Endodermal cell (in vitro differentiated cells): ENCODE results near the gene SS18L1. TPM values are rescaled to one million over a fixed set of nuclear protein-coding genes. Genes with fewer than 3 reads are reported as not detected.

Experiments
- DNase-seq: peaks from one replicate; pipeline ENCODE4 v3.0.0-alpha.2; 2017
- H3K27ac ChIP-seq: 2 replicates; pipeline ENCODE4 v1.5.1; 2013; ENCODE audit warnings: mild to moderate bottlenecking, low read depth, low read length, moderate library complexity
- H3K27me3 ChIP-seq: 2 replicates; pipeline ENCODE4 v1.6.1; 2013; ENCODE audit warnings: mild to moderate bottlenecking, low read length, moderate library complexity; ENCODE audit not compliant: insufficient read depth, control insufficient read depth, poor library complexity, severe bottlenecking
- H3K36me3 ChIP-seq: 2 replicates; pipeline ENCODE4 v1.7.0; 2013; ENCODE audit warnings: mild to moderate bottlenecking, low read length, moderate library complexity; ENCODE audit not compliant: control insufficient read depth, insufficient read depth
- H3K4me1 ChIP-seq: one replicate; pipeline ENCODE4 v1.7.0; 2013; ENCODE audit warnings: low read length; ENCODE audit not compliant: control insufficient read depth, insufficient read depth
- H3K4me3 ChIP-seq: 2 replicates; pipeline ENCODE4 v1.5.1; 2013; ENCODE audit warnings: mild to moderate bottlenecking, low read length, moderate library complexity
- H3K9ac ChIP-seq: 2 replicates; pipeline ENCODE4 v1.6.1; 2013; ENCODE audit warnings: mild to moderate bottlenecking, low read length, moderate library complexity; ENCODE audit not compliant: poor library complexity, severe bottlenecking; ENCODE audit errors: extremely low read depth
- H3K9me3 ChIP-seq: 2 replicates; pipeline ENCODE4 v1.6.1; 2013; ENCODE audit warnings: mild to moderate bottlenecking, low read length, moderate library complexity; ENCODE audit not compliant: control insufficient read depth
- H3K27ac Mint-ChIP-seq: 2 replicates; pipeline ENCODE4 v1.8.0; 2020; ENCODE audit warnings: mixed read lengths
- H3K27me3 Mint-ChIP-seq: 2 replicates; pipeline ENCODE4 v1.8.0; 2021; ENCODE audit warnings: mild to moderate bottlenecking, mixed read lengths; ENCODE audit not compliant: insufficient read depth
- H3K36me3 Mint-ChIP-seq: 2 replicates; pipeline ENCODE4 v1.8.0; 2020; ENCODE audit warnings: low read depth, mixed read lengths
- H3K4me1 Mint-ChIP-seq: 2 replicates; pipeline ENCODE4 v1.8.0; 2020; ENCODE audit warnings: mixed read lengths
- H3K4me3 Mint-ChIP-seq: 2 replicates; pipeline ENCODE4 v1.8.0; 2020; ENCODE audit warnings: mild to moderate bottlenecking, moderate library complexity, mixed read lengths
- H3K9me3 Mint-ChIP-seq: 2 replicates; pipeline ENCODE4 v1.8.0; 2020; ENCODE audit warnings: mild to moderate bottlenecking, mixed read lengths
- CTCF ChIP-seq: fragments of 200-600 bp; sonication (generic); conservative IDR thresholded peaks from 2 replicates; pipeline ENCODE4 v1.5.0; 2021; ENCODE audit warnings: antibody characterized with exemption, mild to moderate bottlenecking
- WGBS, 2 experiments: methylation state at CpG; one replicate each; pipeline versions ENCODE4 v1.1.5 to v1.1.7; 2013; ENCODE audit warnings: missing lambda C conversion rate in 2 of 2, mixed read lengths in 1 of 2; ENCODE audit not compliant: insufficient coverage in 1 of 2, insufficient read length in 1 of 2; 5-methylcytosine and 5-hydroxymethylcytosine counted together
- total RNA-seq, 2 donors: library from RNA; stranded (reverse); fragmentation: NEBNext Ultra II Directional in 1 of 2; extraction: Animal tissue kit (Norgen Biotek cat#: 25700) in 1 of 2; gene quantifications; 2 replicates in 1 of 2; 3 replicates in 1 of 2; pipeline ENCODE4 v1.2.1, GENCODE V29; 2021

The SS18L1 gene
- total RNA-seq, 2 donors from 2014 or later, result 23.2 to 28.8 TPM

DNA sequence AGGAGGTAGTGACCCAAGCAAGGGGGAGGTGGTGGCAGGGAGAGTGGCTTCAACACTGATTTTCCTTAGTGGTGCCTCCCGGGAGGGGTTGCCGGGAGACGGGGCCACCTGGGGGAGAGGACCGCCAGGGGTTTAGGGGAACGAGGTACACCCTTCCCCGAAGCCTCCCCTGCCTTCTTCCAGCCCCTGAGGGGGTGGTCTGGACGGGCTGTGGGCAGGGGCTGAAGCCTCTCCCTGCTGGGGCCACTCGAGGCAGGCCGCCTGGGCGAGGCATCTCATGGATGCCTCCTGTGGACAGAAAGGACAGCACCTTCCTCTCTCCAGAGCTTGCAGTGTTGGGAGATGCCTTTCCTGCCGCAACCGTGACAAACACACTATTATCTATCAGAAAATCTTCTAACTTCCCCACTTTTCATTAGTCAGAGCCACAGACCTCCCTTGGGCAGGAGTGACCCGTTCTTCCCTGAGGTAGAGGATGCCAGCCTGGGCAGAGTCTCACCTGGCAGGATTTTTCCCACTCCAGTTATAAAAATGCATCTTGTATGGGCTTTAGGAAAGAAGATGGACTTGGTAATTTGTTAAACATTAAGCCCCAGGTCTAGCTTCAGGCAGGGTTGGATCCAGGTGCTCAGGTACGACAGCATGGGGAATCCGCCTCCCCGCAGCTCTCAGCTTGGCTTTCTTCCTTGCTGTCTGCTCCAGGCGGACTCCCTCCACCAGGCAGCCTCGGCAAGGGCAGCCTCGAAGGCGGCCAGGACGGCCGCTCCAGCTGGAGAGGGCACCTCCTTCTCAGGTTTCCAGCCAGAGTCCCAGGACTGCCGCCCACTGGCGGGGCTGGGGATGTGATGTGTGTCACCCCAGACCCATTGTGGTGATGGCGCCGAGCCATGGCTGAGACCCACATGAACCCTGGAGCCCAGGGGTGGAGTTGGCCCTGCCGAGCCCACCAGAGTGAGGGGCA is 65.5 kb downstream of the SS18L1 start:
- Mint-ChIP-seq H3K27ac (no peak overlapping the region), H3K4me1 (no peaks in the 10 kb centered on the region), H3K4me3 (no peak overlapping the region), H3K36me3 (no peaks in the 10 kb centered on the region), H3K27me3 (peaks cover 2% of the 10 kb centered on the region), H3K9me3 (no peaks in the 10 kb centered on the region)
- Histone ChIP-seq H3K36me3 (no peaks in the 10 kb centered on the region), H3K27me3 (peaks cover under 1% of the 10 kb centered on the region), H3K9ac (no peak overlapping the region), H3K27ac (no peak overlapping the region), H3K9me3 (no peaks in the 10 kb centered on the region), H3K4me1 (no peaks in the 10 kb centered on the region), H3K4me3 (no peak overlapping the region)
- peak; percentile 38 for TF ChIP-seq CTCF
- 62 to 81% methylated on average over 17 to 26 of the region's 27 CpGs for WGBS, 2 experiments
- DNase-seq, result peak; percentile 83

DNA sequence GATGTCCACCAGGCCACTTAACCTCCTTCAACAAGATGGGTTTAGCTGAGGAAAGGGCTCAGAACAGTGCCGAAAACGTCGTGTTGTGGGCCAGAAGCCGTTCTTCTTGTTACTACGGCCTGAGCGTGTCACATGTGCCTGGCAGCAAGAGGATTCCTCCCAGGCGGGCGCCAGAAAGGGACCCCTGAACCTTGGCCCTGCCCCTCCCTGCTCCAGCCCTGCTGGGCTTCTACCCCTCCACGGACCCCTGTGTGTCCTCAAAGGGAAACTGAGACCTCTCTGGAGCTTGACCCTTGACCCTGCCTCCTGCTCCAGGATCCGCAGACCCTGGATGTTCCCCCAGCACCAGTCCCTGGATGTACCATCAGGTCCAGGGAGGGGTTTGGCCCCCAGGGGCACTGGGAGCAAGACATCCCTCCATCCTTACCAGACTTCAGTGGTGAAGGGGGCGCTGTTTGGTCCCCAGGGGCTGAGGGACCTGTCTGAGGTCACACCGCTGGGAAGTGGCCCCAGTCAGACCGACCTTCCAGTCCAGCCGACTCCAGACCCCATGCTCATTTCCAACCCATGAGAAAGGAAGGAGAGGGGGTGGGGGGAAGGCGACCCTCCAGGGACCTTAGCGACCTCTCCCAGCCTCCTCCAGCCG is 66.4 kb downstream of the SS18L1 start:
- DNase-seq, result no peak
- no peak overlapping the region for H3K9ac ChIP-seq
- H3K4me1 ChIP-seq, result no peaks in the 10 kb centered on the region
- H3K27me3 Mint-ChIP-seq, result peaks cover 5% of the 10 kb centered on the region
- H3K36me3 Mint-ChIP-seq, result no peaks in the 10 kb centered on the region
- peaks cover 9% of the 10 kb centered on the region for H3K27me3 ChIP-seq
- no peaks in the 10 kb centered on the region for H3K9me3 Mint-ChIP-seq
- no peaks in the 10 kb centered on the region for H3K4me1 Mint-ChIP-seq
- no peaks in the 10 kb centered on the region for H3K36me3 ChIP-seq
- no peak overlapping the region for H3K27ac ChIP-seq
- no peak overlapping the region for H3K4me3 ChIP-seq
- no peak for TF ChIP-seq CTCF
- 84 to 85% methylated on average over 12 to 17 of the region's 17 CpGs for WGBS, 2 experiments
- H3K27ac Mint-ChIP-seq, result no peak overlapping the region
- H3K9me3 ChIP-seq, result no peaks in the 10 kb centered on the region
- no peak overlapping the region for H3K4me3 Mint-ChIP-seq

DNA sequence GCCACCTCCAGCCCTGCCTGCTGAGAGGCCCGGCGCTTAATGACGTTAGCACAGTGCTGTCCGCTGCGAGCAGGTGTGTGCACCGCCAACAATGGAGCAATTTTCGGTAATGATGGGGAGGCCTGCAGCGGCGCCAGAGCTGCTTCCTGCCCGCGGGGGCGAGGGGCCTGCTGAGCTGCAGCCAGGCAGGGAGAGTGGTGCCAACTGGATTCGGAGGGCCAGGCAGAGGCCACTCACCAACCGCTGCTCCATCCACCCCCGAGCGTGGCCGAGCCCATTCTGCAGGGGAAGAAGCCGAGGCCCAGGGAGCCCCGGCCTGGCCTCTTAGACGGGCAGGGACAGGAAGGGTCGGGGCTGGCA is 66.9 kb downstream of the SS18L1 start:
- no peak for DNase-seq
- 90 to 91% methylated on average over 21 of the region's 21 CpGs for WGBS, 2 experiments
- Mint-ChIP-seq H3K9me3 (no peaks in the 10 kb centered on the region), H3K4me1 (no peaks in the 10 kb centered on the region), H3K36me3 (no peaks in the 10 kb centered on the region), H3K27me3 (peaks cover 7% of the 10 kb centered on the region), H3K27ac (no peak overlapping the region), H3K4me3 (no peak overlapping the region)
- TF ChIP-seq CTCF, result no peak
- no peak overlapping the region for H3K27ac ChIP-seq
- peaks cover 14% of the 10 kb centered on the region for H3K27me3 ChIP-seq
- no peaks in the 10 kb centered on the region for H3K36me3 ChIP-seq
- no peak overlapping the region for H3K4me3 ChIP-seq
- H3K9ac ChIP-seq, result no peak overlapping the region
- H3K4me1 ChIP-seq, result no peaks in the 10 kb centered on the region
- no peaks in the 10 kb centered on the region for H3K9me3 ChIP-seq
